AG10803 (cell line): ENCODE data around the gene KRTAP5-7.

ENCODE experiments used
- DNase-seq: peaks from one replicate; pipeline ENCODE4 v3.0.0; 2010; ENCODE audit warnings: low read depth
- H3K4me3 ChIP-seq: 2 replicates; pipeline ENCODE4 v1.5.1; 2011; ENCODE audit warnings: mild to moderate bottlenecking, low read length, control low read depth
- CTCF ChIP-seq: conservative IDR thresholded peaks from 2 replicates; pipeline ENCODE4 v1.5.1; 2011; ENCODE audit warnings: mild to moderate bottlenecking, low read length, control low read depth, inconsistent platforms

Gene KRTAP5-7

GRCh38 chr11:71504531-71504930 lies 22.5 kb upstream of the KRTAP5-7 start:
- no peak for DNase-seq
- H3K4me3 ChIP-seq: no peak overlapping the region
- no peak for TF ChIP-seq CTCF

DNA sequence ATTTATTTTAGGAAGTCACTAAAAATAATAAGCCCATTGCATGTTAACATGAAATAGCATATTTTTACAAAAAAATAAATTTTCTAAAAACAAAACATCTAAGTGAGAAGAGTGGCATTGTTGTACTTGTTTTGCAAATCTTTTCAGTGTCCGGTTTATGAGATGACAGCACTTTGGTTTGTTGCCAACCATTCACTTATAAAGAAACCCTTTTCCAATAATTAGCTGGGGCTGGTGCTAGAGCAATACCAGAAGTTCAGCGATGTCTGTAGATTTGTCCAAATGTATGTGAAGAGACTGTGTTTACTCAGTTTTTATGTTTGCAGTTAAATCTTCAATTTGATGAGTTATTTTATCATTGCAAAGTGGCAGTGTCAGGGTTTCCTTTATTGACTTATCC lies 22.1 kb upstream of the KRTAP5-7 start:
- no peak for DNase-seq
- H3K4me3 ChIP-seq: no peak overlapping the region
- no peak for TF ChIP-seq CTCF

DNA sequence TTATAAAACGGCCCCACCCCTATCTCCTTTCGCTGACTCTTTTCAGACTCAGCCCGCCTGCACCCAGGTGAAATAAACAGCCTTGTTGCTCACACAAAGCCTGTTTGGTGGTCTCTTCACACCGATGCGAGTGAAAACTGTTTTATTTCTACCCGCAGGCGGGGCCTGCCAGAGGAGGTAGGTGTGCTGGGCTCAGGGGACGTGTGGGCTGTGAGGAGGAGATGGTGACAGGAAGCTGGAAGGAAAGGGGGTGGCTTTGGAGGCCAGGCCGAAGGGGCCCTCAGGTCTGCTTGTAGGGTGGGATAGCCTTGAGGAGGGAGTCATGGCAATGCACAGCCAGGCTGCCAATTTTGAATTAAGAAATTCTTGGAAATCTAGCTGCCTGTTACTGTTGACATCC lies 21.3 kb upstream of the KRTAP5-7 start:
- TF ChIP-seq CTCF: no peak
- no peak overlapping the region for H3K4me3 ChIP-seq
- DNase-seq: no peak

DNA sequence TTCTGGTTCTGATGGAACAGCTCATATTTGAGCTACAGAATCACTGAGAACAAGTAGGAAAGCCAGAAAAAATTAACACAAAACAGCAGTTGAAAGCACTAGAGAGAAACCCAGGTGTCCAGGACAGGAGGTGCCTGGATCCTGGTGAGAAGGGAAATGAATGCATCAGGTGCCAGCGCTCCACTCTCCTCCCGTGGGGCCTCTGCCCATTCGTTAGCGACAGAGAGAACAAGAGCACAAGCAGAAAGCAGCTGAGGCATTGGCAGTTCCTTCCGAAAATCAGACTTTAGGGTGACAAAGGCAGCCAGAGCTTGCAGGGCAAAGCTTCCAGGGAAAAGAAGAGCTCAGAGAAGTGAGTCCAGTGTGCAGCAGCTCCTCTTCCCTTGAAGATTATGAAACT lies 20.0 kb upstream of the KRTAP5-7 start:
- H3K4me3 ChIP-seq: no peak overlapping the region
- no peak for TF ChIP-seq CTCF
- DNase-seq: no peak

DNA sequence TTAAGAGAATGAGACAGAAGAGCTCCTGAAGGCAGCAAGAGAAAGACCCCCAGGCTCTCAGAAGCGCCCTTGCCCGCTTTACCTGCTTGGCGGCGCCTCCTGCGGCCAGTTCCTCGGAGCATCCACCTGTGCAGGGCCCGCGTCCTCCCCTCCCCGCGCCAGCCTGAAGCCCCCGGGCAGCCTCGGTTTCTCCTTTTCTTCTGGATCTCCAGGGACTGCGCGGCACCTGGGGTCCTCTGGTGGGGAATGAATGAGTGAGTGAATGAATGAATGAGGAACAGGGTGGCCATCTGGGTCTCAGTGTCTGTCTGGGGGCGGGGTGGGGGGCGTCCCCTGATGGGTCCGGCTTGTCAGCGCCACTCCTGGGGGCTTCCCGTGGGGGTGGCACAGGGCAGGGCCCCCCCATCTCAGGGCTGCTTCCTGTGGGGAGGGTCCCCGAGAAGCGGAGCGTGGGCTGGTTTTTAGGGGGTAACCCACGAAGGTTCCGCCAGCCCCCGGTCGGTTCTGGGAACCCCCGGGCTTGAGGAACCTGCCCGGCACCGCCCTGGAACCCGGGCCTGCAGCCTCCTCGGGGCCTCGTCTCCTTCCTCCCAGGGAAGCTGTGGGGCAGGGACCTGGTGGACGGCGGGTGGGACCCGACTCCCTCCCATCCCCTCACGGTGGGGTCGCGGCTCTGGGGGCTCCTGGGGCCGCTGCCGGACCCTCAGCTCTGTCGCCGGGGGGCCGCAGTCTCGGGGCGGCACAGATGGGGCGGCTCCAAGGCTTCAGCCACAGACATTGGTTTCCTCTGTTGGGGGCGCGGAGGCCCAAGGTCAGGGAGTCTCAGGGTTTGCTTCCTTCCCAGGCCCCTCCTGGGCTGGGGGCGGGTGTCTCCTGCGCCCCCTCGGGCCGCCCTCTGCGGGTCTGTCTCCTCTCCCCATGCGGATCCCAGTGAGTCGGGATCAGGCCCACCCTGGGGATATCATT lies 8.3 kb upstream of the KRTAP5-7 start:
- no peak for DNase-seq
- no peak for TF ChIP-seq CTCF
- no peak overlapping the region for H3K4me3 ChIP-seq

GRCh38 chr11:71519546-71519945 lies 7.5 kb upstream of the KRTAP5-7 start:
- no peak for TF ChIP-seq CTCF
- no peak overlapping the region for H3K4me3 ChIP-seq
- no peak for DNase-seq

DNA sequence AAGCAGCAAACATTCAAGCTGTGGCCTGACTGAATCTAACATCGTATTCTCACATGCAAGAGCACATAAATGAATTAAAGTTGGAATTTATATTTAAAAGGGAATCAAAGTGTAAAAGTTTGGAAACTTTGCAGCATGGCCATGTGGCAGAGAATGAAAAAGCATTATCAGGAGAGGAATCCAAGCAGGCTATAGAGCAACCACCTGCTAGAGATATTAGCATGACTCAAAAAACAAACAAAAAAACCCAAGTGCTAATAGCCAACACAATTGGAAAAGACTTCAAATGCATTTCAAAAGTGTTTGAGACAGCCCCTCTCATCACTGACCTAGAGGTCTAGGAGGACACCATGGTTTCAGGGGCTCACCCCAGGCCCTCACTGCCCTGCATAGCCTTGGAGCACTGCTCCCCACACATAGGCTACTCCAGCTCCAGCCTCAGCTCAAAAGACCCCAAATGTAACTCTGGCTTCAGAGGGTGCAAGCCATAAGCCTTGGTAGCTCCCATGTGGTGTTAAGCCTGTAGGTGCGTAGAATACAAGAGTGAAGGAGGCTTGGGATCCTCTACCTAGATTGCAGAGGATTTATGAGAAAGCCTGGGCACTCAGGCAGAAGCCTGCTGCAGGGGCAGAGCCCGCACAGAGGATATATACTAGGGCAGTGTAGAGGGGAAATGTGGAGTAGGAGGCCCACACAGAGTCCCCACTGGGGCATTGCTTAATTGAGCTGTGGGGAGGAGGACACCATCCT lies 1.7 kb upstream of the KRTAP5-7 start:
- no peak for DNase-seq
- no peak for TF ChIP-seq CTCF
- H3K4me3 ChIP-seq: no peak overlapping the region
